Cardiac muscle cell (in vitro differentiated cells and primary cell): Measurements from ENCODE around the gene ANKRD17. TPM values are rescaled to one million over a fixed set of nuclear protein-coding genes. Genes with fewer than 3 reads are reported as not detected.
"Not testable (repeated sequence)": the region's sequence is repeated elsewhere in the genome, so short reads cannot be mapped to it uniquely, and the experiment has no call there.

ENCODE experiments used
- DNase-seq, 2 donors: peaks; one replicate each; pipeline versions ENCODE4 v3.0.0 to v3.0.0-alpha.2; 2010 to 2017; ENCODE audit warnings: low read depth in 1 of 2, low spot score in 1 of 2
- H3K27ac ChIP-seq: fragments of 200-600 bp; sonication (generic); 2 replicates; pipeline ENCODE4 v1.5.1; 2016
- H3K27me3 ChIP-seq: fragments of 200-600 bp; sonication (generic); 2 replicates; pipeline ENCODE4 v1.6.0; 2016; ENCODE audit warnings: control low read depth
- H3K36me3 ChIP-seq: fragments of 200-600 bp; sonication (generic); 2 replicates; pipeline ENCODE4 v1.5.1; 2016; ENCODE audit warnings: control low read depth
- H3K4me1 ChIP-seq: fragments of 200-600 bp; sonication (generic); 2 replicates; pipeline ENCODE4 v1.8.1; 2017; ENCODE audit warnings: low read depth, mild to moderate bottlenecking, mixed run types
- H3K4me3 ChIP-seq: fragments of 200-600 bp; sonication (generic); 2 replicates; pipeline ENCODE4 v1.5.1; 2016; ENCODE audit warnings: mild to moderate bottlenecking
- H3K9me3 ChIP-seq: fragments of 200-600 bp; sonication (generic); 2 replicates; pipeline ENCODE4 v1.5.1; 2017; ENCODE audit warnings: low read depth, mild to moderate bottlenecking, control low read depth
- polyA plus RNA-seq: library from polyadenylated mRNA; unstranded; fragments of >200 nt; fragmentation: Nextera tagmentation; extraction: Ambion mirVana; gene quantifications from 2 replicates; pipeline ENCODE4 v1.2.1, GENCODE V29; 2016
- total RNA-seq: library from RNA; depleted of rRNA; stranded (reverse); fragments of >200 nt; gene quantifications from 2 replicates; pipeline ENCODE4 v1.2.3, GENCODE V29; 2016
- TF ChIP-seq, protein P1 (sequence below): IDR thresholded peaks from 2 replicates; pipeline ENCODE4 v1.5.1; 2012; ENCODE audit warnings: low read depth, mild to moderate bottlenecking, low read length

Gene ANKRD17
- total and polyA plus RNA-seq, 2 experiments from 2014 or later = 38.9 to 60.1 TPM

- Histone ChIP-seq H3K9me3 (no peaks in the 10 kb centered on the region), H3K4me3 (no peak overlapping the region), H3K27ac (no peak overlapping the region), H3K36me3 (no peaks in the 10 kb centered on the region), H3K4me1 (no peaks in the 10 kb centered on the region), H3K27me3 (no peaks in the 10 kb centered on the region)
- DNase-seq = no peak
- TF ChIP-seq, protein P1, sequence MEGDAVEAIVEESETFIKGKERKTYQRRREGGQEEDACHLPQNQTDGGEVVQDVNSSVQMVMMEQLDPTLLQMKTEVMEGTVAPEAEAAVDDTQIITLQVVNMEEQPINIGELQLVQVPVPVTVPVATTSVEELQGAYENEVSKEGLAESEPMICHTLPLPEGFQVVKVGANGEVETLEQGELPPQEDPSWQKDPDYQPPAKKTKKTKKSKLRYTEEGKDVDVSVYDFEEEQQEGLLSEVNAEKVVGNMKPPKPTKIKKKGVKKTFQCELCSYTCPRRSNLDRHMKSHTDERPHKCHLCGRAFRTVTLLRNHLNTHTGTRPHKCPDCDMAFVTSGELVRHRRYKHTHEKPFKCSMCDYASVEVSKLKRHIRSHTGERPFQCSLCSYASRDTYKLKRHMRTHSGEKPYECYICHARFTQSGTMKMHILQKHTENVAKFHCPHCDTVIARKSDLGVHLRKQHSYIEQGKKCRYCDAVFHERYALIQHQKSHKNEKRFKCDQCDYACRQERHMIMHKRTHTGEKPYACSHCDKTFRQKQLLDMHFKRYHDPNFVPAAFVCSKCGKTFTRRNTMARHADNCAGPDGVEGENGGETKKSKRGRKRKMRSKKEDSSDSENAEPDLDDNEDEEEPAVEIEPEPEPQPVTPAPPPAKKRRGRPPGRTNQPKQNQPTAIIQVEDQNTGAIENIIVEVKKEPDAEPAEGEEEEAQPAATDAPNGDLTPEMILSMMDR = no peak
Measured at GRCh38 chr4:73206236-73206635, 52.4 kb downstream of the ANKRD17 start.

DNA sequence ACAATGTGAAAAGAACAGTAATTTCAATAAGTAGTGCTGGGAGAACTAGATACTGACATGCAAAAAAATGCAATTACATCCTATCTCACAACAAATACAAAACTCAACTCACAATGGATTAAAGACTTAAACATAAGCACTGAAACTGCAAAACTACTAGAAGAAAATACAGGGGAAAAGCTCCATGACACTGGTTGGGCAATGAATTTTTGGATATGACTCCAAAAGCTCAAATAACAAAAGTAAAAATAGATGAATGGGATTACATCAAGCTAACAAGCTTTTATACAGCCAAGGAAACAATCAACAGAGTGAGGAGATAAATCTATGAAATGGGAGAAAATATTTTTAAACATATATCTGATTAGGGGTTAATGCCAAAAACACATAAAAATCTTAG lies 53.1 kb downstream of the ANKRD17 start:
- TF ChIP-seq, protein P1 = no peak
- H3K36me3 ChIP-seq = no peaks in the 10 kb centered on the region
- H3K9me3 ChIP-seq = no peaks in the 10 kb centered on the region
- H3K4me1 ChIP-seq = peaks cover 5% of the 10 kb centered on the region
- H3K4me3 ChIP-seq = no peak overlapping the region
- no peaks in the 10 kb centered on the region for H3K27me3 ChIP-seq
- no peak overlapping the region for H3K27ac ChIP-seq
- no peak for DNase-seq

- DNase-seq, H3K9me3 ChIP-seq, H3K27me3 ChIP-seq, H3K4me1 ChIP-seq, H3K27ac ChIP-seq, H3K36me3 ChIP-seq, H3K4me3 ChIP-seq: not testable (repeated sequence)
Measured at GRCh38 chr4:73203976-73204375, 54.6 kb downstream of the ANKRD17 start.

DNA sequence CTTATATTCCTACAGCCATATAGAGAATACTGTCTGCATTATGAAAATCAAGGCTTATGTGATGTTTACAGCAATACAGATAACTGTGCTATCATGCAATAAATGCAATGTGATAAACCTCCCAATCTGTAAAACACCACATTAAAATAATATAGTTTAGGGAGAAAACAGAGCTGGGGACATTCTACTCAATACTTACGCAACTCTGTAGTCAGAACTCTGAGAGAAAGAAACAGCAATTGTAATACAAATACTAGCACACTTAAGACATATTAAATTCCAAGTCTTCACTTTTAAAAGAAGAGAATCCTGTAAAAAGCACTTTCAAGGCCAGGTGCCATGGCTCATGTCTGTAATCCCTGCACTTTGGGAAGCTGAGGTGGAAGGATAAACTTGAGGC lies 61.4 kb downstream of the ANKRD17 start:
- TF ChIP-seq, protein P1 = no peak
- H3K27ac ChIP-seq = no peak overlapping the region
- H3K36me3 ChIP-seq = no peaks in the 10 kb centered on the region
- H3K4me1 ChIP-seq = peaks cover 7% of the 10 kb centered on the region
- H3K9me3 ChIP-seq = no peaks in the 10 kb centered on the region
- H3K4me3 ChIP-seq = no peak overlapping the region
- no peaks in the 10 kb centered on the region for H3K27me3 ChIP-seq
- peak in 1 of 2 donors; percentile 29 for DNase-seq

GRCh38 chr4:73194064-73194463 lies 64.5 kb downstream of the ANKRD17 start:
- no peak overlapping the region for H3K27ac ChIP-seq
- no peak for DNase-seq
- H3K4me3 ChIP-seq = no peak overlapping the region
- H3K9me3 ChIP-seq = no peaks in the 10 kb centered on the region
- H3K27me3 ChIP-seq = no peaks in the 10 kb centered on the region
- TF ChIP-seq, protein P1 = no peak
- H3K4me1 ChIP-seq = no peaks in the 10 kb centered on the region
- no peaks in the 10 kb centered on the region for H3K36me3 ChIP-seq

DNA sequence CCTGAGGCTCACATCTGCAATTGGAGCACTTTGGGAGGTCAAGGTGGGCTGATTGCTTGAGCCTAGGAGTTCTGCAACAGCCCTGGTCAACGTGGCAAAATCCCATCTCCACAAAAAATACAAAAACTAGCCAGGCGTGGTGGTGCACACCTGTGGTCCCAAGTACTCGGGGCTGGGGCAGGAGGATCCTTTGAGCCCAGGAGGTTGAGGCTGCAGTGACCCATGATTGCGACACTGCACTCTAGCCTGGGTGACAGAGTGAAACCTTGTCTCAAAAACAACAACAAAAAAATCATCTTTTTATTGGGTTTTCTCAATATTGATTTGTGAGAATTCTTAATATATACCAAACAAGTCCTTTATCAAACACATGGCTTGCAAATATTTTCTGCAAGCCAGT lies 64.9 kb downstream of the ANKRD17 start:
- Histone ChIP-seq H3K27ac (no peak overlapping the region), H3K4me3 (no peak overlapping the region), H3K9me3 (no peaks in the 10 kb centered on the region), H3K4me1 (no peaks in the 10 kb centered on the region), H3K27me3 (no peaks in the 10 kb centered on the region), H3K36me3 (no peaks in the 10 kb centered on the region)
- TF ChIP-seq, protein P1 = no peak
- no peak for DNase-seq
